ENCODE results near the gene FABP3.

- TF ChIP-seq CTCF (IDR thresholded peaks at IDR 0.05) (no peak), POLR2A (IDR thresholded peaks at IDR 0.05) (no peak)
Measured at GRCh38 chr1:31417148-31417547, 44.3 kb upstream of the FABP3 start.
